DMS153 treated with DMSO at 0.1 percent for 48 hours (cell line): ENCODE measurements around the gene TWNK.
A peak's percentile ranks its signal among the peaks of the same experiment; 100 is the strongest.

Source experiments
- DNase-seq: peaks from one replicate; lab custom pipeline; 2025; ENCODE audit not compliant: unreplicated experiment; lab: John Stamatoyannopoulos, UW

The TWNK gene

DNA sequence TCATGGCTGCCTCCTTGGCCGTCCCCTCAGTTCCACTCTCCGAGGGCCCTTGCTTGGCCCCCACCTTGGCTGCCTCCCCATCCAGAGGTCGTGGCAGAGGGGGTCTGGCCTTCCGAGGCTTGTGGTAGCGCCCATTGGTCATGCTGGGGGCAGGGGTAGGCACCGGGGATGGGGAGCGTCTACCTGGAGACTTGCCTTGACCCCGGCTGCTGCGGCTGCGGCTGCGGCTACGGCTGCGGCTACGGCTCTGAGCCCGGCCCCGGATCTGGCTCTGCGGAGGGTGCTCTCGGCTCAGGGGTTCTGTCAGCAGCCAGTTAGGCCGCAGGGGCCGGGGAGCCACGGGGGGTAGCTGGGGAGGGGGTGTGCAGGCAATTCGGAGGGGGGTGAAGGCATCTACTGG is 23.0 kb downstream of the TWNK start:
- DNase-seq: no peak

GRCh38 chr10:101011517-101012423 is 24.4 kb downstream of the TWNK start:
- no peak for DNase-seq

DNA sequence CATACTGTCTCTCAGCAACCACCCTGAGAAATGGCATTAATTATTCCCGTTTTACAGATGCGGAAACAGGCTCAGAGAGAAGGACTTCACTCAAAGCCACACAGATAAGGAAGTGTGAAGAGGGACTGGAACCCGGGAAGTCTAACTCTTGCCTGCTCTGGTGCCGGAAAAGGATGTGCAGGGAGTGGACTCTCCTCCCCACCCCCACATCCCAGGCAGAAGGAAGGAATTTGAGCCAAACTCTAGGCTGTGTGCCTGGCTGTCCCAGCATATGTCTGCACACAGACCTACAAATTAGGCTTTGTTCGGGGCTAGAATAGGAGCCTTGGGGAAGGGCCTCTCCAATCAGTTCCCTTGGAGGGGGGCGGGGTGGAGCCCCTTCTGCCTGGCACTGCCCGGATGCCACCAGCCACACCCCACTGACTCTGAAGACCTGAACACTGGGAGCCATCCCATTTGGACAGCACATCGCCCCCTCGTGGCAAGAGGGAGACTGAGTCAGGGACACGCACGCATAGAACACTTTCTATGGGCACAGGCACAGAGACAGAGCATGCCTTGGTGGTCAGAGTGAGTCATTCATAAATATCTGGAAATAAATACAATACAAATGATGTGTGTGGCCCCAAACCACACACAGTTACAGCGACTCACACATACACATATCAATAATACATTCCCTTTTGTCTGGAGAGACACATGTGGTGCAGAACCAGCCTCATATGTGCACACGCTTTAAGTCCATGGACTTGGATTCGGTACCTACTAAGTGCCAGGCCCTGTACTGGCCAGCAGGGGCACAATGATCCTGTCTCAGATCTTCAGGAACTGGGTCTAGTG is 25.4 kb downstream of the TWNK start:
- DNase-seq: peak; percentile 77

GRCh38 chr10:101013365-101013825 is 26.1 kb downstream of the TWNK start:
- no peak for DNase-seq

GRCh38 chr10:101014230-101014884 is 27.0 kb downstream of the TWNK start:
- peak; percentile 45 for DNase-seq

DNA sequence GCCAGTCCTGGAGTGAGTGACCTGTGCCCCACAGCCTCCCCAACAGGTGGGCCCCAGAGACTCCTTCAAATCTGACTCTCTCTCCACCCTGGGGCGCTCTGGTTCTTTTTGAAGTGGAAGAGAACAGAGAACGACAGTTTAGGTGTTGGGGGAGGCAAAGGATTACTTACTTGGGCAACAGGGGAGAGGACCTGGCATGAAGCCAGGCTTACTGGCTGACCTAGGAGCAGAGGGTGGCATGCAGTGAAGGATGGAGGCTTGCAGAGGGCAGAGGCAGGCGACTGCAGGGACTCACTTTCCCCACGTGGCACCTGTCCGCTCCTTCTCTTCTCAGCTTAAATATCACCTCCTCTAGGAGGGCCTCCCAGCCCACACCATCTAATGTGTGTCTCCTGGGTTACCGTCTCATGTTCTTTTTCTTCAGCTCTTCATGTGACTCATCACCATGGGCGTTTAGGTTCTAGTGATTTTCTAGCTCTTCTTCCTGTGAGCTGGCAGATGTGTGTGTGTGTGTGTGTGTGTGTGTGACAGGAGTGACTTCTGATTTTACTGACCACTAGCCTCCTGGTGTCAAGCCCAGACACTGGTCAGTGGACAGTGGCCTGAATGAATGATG is 27.7 kb downstream of the TWNK start:
- no peak for DNase-seq

- no peak for DNase-seq
Observed at GRCh38 chr10:101015582-101015973, 28.2 kb downstream of the TWNK start.

GRCh38 chr10:101016814-101017213 is 29.5 kb downstream of the TWNK start:
- DNase-seq: no peak

DNA sequence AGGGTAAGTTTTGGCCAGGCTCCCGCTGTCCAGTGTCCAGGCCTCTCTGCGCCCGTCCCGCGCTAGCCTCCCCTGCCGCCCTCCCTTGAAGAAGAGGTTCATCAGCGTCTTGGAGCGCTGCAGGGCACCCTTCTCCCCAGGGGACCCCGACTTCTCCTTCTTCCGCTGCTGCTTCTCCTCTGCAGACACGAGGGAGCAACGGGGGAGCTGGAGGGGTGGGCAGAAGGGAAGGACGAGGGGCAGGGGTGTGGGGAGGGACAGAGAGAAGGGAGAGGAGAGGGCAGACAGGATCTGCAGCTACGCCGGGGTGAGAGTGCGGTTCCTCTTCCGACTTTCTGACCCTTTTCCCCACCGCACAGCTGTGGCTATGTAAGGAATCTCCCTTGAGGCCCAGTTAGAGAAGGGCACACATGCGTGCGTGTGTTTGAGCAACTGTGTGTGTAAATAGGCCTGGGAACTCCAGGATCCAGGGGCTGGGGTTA is 30.8 kb downstream of the TWNK start:
- no peak for DNase-seq

DNA sequence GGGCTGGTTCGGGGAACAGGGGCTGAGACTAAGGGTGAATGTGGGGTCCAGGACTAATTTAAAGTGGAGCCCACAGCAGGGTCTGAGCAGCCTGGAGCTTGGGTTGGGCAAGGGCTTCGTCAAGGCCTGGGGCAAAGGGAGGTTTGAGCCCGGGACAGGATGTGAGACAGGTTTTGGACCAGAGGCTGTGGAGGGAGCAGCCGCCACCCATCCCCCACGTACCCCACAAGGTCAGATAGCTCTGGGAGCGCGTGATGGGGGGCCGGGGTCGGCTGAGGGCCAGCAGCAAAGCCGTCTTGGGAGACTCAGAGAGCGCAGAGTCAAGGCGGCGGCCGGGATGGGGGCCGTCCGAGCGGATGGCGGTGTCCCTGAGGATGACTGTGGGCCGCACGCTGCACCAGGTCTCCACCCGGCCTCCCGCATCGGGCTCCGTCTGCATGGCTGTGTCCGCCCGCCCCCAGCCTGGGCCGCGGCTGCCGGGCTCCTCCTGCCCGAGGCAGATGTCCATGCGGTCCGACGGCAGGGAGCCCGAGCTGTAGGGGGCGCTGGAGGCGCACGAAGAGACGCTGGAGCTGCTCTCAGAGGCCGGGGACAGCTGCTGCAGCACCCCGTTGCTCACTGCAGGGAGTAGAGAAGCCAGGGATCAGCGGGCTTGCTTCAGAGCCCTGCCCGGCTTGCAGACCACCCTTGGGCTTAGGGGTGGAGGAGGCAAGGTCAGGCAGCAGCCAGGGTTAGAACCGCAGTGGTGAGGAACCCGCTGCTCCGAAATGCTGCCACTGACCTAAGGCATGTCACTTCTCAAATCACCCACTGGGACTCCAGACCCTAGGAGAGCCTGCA is 31.5 kb downstream of the TWNK start:
- DNase-seq: peak; percentile 24

DNA sequence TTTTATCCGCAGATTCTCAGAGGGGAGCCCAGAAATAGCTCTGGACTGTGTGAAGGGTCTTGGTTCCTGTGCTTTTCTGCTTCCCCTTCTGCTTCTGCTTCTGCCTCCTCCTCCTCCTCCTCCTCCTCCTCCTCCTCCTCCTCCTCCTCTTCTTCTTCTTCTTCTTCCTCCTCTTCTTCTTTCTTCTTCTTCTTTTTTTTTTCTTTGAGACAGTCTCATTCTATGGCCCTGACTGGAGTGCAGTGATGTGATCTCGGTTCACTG is 32.0 kb downstream of the TWNK start:
- DNase-seq: no peak

- no peak for DNase-seq
Observed at GRCh38 chr10:101020427-101021075, 33.2 kb downstream of the TWNK start.

DNA sequence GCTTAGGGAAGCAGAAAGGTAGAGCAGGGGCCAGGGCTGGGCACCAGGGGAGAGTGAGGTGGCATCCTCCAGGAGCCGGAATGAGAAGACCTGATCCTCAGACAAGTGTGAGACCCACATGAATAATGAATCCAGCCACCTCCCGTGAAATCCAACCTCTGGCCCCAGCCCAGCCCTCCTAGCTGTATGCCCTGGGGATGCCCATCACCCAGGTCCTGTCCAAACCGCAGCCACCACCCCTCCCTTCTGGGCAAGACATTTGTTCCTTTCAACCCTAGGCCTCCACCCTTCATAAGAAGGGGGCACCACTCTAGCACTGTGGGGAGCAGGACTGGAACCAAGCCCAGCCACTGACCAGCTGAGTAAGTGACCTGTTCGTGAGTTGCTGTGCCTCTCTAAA is 33.9 kb downstream of the TWNK start:
- DNase-seq: no peak

DNA sequence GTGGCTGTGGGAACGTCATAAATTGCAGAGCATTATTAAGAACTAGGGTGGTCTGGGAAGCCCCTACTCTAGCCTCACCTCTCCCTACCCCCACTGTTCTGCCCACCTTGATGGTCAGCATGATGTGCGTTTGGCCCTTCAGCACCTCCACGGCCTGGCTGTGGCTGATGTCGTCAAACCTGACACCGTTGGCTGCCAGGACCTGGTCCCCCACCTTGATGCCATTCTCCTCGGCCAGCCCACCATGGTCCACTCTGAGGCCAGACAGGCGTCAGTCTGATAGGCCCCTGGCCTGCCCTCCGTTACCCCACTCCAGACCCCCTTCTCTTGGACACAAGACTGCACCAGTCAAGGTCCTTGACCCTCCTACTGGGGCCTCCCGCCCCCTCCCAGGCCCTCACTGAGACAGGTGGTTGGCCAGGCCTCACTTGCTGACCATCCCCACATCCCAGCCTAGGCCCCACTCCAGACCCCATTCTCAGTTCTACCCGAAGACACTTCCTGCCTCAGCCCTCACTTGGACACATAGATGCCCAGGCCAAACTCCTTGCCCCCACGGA is 34.4 kb downstream of the TWNK start:
- DNase-seq: no peak

- no peak for DNase-seq
Observed at GRCh38 chr10:101022967-101023705, 35.8 kb downstream of the TWNK start.

DNA sequence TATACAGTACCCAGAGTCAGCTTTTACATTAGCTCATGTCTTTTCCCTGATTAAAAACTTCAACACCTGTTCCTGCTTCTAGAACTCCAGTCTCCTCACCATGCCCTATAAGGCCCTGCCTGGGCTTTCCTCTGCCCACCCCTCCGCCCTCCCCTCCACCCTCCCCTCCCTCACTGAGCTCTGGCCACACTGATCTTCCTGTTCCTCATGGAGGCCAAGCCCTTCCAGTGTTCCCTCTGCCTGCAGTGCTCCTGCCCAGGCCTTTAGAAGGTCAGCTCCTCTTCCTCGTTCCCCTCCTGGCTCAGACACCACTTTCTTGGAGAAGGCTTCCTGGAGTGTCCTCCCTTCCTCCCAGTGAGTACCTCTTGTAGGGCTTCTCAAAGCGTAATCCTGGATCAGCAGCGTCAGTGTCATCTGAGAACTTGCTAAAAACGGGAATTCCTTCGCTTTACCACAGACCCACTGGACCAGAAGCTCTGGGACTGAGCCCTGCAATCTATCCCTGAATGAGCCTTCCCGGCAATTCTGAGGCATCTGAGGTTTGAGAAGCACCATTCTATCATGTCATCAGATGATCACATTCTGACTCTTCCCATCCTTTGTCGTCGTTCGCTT is 39.9 kb downstream of the TWNK start:
- DNase-seq: no peak

DNA sequence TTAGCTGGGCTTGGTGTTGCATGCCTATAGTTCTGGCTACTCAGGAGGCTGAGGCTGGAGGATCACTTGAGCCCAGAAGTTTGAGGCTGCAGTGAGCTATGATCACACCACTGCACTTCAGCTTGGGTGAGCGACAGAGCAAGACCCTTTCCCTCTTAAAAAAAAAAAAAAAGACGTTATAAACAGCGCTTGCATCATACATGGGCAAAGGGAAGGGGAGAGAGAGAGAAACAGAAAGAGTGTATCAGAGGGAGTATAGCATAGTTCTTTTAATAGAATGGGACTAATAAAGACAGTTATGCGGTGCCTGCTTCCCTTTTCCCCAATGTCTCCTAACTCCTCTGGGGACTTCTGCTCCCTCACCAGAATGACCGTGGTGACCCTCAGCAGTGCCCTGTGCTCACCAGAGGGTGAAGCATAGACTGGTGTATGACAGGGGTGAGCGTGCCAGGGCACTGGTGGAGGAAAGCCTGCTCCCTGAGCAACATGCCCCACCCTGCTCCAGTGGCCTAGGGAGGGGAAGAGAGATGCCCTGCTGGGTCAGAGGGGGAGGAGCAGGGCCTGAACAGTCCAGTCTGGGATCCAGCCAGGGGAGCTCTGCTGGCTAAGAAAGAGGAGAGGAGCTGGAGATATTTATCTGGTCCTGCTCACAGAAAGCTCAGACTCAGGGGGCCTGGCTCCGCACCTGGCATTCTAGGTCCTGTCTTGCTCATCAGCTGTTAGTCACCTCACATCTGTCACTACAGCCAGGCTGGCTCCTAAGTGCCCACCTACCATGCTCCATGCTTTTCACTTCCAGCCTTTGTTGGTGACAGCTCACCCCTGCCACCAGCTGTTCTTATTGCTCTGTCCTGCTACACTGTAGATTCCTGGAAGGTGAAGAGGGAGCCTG is 41.3 kb downstream of the TWNK start:
- DNase-seq: no peak
